Stimulated activated CD8-positive, alpha-beta memory T cell treated with anti-CD3 and anti-CD28 coated beads, Interleukin-12 subunit alpha, Interleukin-12 subunit beta, amount 100 ng/mL, for 24 hours (primary cell): ENCODE data around the gene IFNA8.
"Not testable (repeated sequence)": the region's sequence is repeated elsewhere in the genome, so short reads cannot be mapped to it uniquely, and the experiment has no call there.

Experiments used
- DNase-seq: peaks from one replicate; pipeline ENCODE4 v3.0.0-alpha.2; 2020; ENCODE audit errors: extremely low read depth

The IFNA8 gene

GRCh38 chr9:21408817-21409216 is at the start of gene IFNA8:
TSS of gene IFNA8 (plus strand) at chr9:21409117. CDS start at chr9:21409177, 60 bp downstream.
- no peak for DNase-seq

GRCh38 chr9:21362287-21362686 is 46.6 kb upstream of the IFNA8 start:
- no peak for DNase-seq

- not testable (repeated sequence) for DNase-seq
Measured at GRCh38 chr9:21367169-21367568, 41.7 kb upstream of the IFNA8 start.

DNA sequence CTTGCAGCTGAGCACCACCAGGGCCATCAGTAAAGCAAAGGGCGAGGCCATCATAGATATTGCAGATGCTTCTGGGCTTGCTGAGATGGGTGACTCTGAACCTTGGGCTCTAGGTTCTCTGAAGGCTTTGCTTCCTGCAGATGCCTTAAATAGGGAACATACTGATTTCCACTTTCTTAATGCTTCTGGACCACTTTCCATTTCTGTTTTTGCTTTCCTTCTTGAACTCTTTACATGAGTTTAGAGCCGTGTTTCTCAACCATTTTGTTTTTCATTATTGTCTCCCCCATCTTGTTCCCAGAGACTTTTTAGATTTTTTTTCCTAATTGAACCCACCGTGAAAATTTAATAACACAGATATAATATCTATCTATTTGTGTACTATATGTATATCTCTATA is 41.0 kb upstream of the IFNA8 start, which contains the start of gene IFNA13:
TSS of gene IFNA13 (minus strand) at position 101 of the 400 bp plus-strand sequence. CDS start at position 54, 47 bp downstream.
- DNase-seq, result no peak

GRCh38 chr9:21371467-21371866 is 37.5 kb upstream of the IFNA8 start:
- not testable (repeated sequence) for DNase-seq

- no peak for DNase-seq
Measured at GRCh38 chr9:21381448-21382339, 27.2 kb upstream of the IFNA8 start.

GRCh38 chr9:21383627-21384026 is 25.3 kb upstream of the IFNA8 start:
- no peak for DNase-seq

GRCh38 chr9:21385131-21385670 is 23.7 kb upstream of the IFNA8 start, which contains the start of gene IFNA2:
TSS of gene IFNA2 (minus strand) at chr9:21385398. CDS start at chr9:21385329, 69 bp downstream.
- DNase-seq, result no peak

- DNase-seq, result no peak
Measured at GRCh38 chr9:21392270-21392669, 16.6 kb upstream of the IFNA8 start.

GRCh38 chr9:21395778-21396717 is 12.9 kb upstream of the IFNA8 start:
- peak; percentile 16 for DNase-seq

GRCh38 chr9:21398955-21399489 is 9.9 kb upstream of the IFNA8 start:
- DNase-seq, result no peak

DNA sequence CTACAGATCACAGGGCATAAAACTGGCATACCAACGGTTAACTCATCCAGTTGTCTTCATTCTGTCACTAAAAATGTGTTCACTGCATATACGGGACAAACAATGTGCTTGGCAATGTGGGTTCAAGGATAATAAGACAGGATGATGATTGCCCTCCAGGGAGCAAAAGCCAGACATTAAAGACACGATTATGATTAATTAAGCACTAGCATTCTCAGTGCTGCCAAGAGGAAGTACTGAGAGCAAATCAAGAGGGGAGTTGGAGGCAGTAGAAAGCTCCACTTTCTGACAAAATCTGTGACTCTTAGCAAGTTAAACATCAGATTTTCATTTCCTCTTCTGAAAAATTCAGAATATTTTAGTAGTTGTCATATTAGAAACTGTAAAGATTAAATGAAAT is 9.0 kb upstream of the IFNA8 start:
- DNase-seq, result no peak

- no peak for DNase-seq
Measured at GRCh38 chr9:21402386-21403251, 6.3 kb upstream of the IFNA8 start.

DNA sequence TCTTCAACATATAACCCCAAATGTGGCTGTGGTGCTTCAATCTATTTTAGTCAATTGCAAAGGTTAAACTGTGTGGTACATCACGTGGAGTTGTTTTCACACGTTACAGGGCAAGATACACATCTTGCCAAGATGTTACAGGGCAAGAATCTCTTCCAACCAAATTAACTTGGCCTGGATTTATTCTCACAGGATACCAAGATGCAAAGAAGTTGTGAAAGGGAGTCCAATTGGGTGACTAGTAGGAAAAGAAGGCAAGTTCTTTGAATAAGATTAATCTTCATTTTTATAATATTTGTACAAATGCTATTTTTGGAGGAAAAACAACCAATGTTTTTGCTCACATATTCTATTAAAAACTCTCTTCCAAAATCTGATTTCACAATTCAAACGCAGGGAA is 4.8 kb upstream of the IFNA8 start:
- DNase-seq, result no peak

DNA sequence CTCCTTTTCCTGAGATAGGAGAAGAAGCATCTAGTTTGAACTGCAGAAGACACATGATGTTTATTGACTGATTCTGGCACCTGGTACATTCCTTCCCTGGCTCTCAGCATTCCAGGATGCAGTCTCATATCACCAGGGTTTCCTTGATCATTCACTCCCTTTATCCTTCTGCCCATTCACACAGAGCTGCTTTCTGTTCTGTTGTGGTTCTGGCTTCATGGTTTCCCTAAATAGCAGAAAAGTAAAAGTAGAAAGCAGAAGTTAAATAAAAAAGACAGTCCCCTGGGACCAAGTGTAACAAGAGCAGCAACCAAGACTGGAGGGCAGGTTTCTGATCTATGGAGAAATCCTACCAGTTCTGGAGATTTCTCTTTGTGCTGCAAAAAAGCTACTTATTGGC is 3.2 kb downstream of the IFNA8 start:
- DNase-seq, result no peak

DNA sequence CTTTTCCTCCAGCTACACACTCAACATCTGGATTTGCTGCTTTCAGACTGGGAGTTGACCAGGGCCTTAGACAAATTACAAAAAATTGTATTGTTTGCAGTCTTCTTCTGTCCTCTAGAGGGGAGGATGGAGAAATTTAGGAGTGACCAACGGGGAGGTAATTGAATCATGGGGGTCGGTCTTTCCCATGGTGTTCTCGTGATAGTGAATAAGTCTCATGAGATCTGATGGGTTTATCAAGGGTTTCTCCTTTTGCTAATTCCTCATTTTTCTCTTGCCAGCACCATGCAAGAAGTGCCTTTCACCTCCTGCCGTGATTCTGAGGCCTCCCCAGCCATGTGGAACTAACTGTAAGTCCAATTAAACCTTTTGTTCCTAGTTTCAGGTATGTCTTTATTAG is 4.2 kb downstream of the IFNA8 start:
- no peak for DNase-seq

DNA sequence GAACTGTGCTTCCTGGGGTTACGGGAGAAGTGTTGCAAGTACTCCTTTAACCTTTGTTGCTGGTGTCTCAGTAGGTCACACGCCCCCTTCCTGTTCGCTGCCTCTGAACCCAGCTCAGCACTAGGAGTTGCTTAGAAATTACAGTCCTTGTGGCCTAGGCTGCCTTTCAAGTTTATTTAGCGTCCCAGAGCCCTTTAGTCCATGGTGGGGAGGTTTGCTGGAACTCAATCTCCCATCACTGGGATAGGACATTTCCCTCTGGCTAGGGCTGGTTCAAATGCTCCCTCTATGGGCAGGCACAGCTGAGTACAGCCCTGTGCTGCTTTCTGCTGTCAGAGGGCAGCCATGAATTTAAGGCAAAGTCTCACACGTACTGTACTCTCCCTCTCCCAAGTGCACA is 4.7 kb downstream of the IFNA8 start:
- no peak for DNase-seq

DNA sequence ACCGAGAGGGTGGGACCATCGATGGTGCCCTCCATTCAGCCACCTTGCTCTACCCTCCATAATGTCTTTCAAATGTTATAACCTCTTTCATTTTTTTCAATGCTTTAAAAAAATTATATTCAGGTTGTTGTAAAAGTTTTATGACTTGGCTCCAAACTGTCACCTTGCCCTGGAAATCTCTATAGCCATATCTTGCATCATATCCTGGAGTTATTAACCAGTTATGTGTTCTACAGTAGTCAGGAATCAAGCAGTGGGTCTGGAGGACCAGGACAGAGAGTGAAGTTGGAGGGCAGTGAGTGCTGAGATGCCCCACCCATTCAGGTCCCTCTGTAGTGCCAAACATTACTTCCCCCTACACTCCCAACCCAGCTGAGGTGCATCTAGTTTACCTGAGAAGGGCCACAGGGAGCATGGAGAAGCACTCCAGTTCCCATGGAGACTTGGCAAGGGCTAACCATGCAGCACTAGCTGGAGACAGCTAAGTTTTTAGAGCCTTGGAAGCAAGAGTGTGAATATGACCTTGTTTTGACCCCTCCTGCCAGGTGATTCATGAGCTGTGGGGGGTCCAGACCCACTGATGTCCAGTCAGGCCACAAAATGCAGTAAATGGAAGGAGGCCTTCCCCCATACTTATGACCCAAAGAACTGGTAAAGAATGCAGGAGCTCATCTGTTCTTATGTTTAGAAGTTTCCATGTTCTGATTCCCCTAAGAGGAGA is 5.5 kb downstream of the IFNA8 start:
- no peak for DNase-seq

DNA sequence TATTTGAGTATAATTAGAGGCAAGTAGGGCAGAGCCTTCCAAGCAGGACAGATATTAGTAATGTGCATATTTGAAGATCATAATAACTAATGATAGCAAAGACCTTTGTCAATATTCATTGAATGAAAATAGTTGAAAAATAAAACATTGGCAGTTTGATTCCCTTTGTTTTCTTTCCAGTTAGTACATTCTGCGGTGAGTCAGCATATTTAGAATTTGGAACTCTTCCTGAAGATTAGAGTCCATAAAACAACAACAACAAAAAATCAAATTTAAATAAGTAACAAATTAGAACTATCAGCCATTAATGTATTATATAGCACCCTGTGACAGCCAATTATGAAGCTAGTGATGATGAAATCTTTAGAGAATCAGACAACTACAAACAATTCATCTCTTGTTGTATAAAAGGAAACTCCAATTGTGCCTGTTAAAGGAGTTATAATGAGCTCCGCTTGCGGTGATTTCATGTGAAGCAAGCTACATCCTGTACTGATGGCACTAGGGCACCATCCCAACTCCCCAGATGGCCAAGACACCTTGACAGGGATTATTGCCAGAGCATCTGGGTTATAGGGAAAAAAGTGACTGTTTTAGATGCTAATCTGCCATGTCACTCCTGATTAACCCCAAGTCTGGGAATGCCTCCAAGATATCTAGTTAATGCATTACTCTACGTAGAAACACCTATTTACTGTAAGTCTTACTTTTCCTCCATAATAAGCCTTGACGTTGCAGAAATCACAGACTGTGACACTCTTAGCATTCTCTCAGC is 6.8 kb downstream of the IFNA8 start:
- no peak for DNase-seq
